Hematopoietic multipotent progenitor cell treated with erythropoietin and hydrocortisone succinate and interleukin-3 and kit ligand, for 8 days (in vitro differentiated cells): Measurements from ENCODE around the gene PITPNC1.

Experiments used
- DNase-seq: peaks from one replicate; pipeline ENCODE4 v3.0.0-alpha.2; 2015

PITPNC1 gene

GRCh38 chr17:67435786-67436185 is 58.7 kb downstream of the PITPNC1 start:
- DNase-seq, result no peak

DNA sequence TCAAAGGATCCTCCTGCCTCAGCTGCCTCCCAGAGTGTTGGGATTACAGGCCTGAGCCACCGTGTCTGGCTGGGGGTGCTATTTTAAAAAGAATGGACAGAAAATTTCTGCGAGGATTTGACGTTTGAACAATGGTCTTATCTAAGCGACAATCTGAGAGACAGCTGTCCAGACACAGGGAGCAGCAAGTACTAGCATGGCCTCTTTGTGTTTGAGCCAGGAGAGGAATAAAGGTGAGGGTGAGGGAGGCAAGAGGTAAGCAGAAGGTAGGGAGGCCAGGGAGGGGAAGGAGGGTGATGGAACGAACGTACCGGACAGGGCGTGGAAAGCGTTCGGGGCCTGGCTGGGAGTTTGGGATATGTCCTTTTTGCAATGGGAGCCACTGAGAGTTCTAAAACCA is 59.2 kb downstream of the PITPNC1 start:
- DNase-seq, result no peak

DNA sequence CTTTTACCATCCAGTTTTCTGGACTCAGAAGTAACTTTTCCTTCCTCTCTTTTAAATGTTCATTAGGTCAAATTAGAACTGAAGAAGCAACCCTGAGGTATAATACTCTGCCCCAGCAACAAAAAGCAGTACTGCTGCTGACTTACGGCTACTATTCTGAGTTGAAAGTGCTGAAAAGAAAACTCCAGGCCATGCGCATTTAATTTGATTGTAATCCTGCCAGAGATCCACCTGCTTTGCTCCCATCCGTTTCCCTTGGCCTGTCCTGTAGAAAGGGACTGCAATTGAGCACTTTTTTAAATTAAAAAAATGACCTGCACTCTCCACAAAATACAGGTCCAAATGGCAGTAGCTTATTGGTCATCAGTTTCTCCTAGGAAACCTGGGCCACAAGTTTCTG is 61.6 kb downstream of the PITPNC1 start:
- DNase-seq, result no peak

GRCh38 chr17:67439269-67439668 is 62.2 kb downstream of the PITPNC1 start:
- no peak for DNase-seq

- no peak for DNase-seq
Observed at GRCh38 chr17:67440277-67441051, 63.4 kb downstream of the PITPNC1 start.

GRCh38 chr17:67441052-67441895 is 64.2 kb downstream of the PITPNC1 start:
- DNase-seq, result no peak

- DNase-seq, result no peak
Observed at GRCh38 chr17:67441896-67442219, 64.8 kb downstream of the PITPNC1 start.

- no peak for DNase-seq
Observed at GRCh38 chr17:67442787-67443624, 65.9 kb downstream of the PITPNC1 start.

DNA sequence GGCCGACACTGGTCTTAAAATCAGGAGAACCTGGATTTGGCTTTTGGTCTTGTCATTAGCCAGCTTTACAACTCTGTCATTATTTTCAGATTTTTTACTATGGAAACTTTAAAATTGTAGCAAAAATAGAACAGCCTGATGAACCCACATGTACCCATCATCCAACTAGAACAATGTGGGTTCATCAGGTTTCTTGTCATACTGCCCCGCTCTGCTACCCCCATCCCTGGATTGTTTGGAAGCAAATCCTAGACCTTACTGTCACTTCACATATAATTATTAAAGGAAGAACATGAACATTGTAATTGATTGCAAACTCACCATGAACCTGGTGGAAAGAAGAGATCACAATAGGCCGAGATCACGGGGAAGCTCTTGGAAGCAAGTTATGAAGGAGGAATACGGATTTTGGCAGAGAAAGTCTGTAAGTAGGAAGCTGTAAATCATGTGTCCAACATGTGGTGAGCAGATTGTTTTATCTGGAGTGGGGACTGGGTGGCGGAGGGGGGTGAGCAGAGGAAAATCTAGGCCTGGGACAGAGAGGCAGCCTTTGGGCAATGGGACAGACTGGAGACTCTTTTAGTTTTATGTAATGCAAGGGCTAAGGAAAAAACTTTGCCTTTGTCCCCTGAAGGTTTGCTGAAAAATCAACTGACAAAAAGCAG is 67.0 kb downstream of the PITPNC1 start:
- DNase-seq, result no peak

DNA sequence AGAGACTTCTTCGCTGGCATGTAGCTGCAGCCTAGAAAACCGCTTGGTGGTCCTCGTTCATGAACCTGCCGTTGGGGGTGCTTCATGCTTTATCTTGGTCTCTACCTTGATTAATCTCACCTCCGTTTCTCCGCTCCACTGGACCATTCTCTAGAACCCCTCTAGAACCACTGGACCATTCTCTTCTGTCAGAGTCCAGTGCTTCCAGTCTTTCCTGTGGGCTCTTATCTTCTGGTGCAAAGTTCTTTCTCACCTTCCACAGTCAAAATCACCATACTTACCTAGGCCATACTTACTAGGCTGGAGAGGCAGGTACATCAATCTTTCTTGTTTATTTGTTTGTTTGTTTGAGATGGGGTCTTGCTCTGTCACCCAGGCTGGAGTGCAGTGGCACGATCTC is 71.4 kb downstream of the PITPNC1 start:
- DNase-seq, result no peak

- no peak for DNase-seq
Observed at GRCh38 chr17:67449065-67449464, 72.0 kb downstream of the PITPNC1 start.

DNA sequence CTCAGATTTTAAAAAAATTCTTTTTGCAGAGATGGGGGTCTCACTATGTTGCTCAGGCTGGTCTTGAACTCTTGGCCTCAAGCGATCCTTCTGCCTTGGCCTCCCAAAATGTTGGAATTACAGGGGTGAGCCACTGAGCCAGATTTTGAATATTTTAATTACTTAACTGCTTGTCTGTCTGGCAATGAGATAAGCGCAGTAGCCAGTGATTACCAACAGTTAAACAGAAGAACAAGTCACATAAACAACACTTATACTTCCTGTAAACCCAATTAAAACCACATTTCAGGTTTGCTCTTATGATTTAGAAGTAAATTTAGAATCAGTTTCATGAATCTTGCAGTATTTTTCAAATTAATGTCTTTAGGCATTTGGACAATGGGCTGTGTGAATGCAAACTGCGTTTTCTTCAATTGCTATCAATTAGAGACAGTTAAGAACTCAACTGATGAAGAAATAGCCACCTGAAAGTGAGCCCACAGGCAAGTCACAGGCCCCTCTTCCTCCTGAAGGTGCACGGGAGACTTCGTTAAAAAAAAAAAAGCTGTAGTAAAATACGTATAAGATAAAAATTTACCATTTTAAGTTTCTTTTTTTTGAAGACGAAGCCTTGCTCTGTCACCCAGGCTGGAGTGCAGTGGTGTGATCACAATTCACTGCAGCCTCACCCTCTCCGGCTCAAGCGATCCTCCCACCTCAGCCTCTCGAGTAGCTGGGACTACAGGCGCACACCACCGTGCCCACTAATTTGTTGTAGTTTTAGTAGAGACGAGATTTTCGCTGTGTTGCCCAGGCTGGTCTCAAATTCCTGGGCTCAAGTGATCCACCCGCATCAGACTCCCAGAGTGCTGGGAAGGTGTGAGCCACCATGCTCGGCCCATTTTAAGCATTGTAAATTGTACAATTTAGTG is 73.0 kb downstream of the PITPNC1 start:
- DNase-seq, result no peak

DNA sequence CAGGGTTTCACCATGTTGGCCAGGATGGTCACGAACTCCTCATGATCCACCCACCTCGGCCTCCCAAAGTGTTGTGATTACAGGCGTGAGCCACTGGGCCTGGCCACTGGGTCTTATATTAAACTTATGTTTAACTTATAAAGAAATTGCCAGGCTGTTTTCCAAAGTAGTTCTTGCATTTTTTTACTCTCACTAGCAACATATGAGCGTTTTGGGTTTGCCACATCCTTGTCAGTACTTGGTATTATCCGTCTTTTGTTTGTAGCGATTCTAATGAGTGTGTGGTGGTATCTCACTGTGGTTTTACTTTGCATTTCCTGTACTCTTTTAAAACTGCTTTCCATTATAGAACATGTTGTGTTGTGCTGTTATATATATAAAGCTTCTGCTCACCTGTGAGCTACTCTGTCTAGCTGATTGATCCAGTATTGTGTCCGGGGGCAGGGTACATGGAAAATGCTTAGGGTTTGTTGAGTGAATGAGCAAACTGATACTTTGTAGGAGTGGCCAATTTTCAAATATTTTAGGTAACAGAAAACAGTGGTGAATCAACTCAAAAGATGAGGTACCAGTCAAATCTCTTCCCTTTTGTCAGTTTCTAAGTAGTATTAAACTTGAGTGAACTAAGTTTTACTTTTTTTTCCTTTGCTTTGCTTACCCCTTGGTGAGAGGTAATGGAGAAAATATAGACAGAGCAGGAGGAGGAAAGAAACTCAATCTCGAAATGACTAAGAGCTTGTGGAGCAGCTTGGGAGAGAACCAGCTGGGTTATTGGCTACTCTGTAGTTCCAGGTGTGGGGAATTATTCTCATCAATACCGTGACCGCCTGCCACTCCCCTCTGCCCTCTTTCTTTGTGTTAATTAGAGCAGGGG is 75.8 kb downstream of the PITPNC1 start:
- no peak for DNase-seq

GRCh38 chr17:67456103-67456502 is 79.0 kb downstream of the PITPNC1 start:
- DNase-seq, result no peak

- DNase-seq, result no peak
Observed at GRCh38 chr17:67456889-67457288, 79.8 kb downstream of the PITPNC1 start.

DNA sequence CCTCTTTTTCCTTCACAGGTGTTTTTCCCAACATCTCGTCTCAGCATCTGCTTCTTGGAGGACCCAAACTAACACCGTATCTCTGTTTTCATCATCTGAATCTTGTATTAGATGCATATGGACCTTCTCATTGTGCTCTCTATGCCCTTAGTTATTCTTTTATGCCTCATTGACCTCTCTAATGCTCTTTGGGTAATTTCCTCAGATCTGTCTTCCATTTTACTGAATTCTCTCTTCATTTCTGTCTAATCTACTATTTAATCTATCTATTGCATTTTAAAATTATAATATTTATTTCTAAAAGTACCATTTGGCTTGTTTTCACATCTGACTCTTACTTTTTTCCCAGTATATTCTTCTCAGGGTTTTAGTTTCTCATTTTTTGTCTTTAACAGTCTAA is 81.1 kb downstream of the PITPNC1 start:
- no peak for DNase-seq

GRCh38 chr17:67459985-67460384 is 82.9 kb downstream of the PITPNC1 start:
- DNase-seq, result no peak

DNA sequence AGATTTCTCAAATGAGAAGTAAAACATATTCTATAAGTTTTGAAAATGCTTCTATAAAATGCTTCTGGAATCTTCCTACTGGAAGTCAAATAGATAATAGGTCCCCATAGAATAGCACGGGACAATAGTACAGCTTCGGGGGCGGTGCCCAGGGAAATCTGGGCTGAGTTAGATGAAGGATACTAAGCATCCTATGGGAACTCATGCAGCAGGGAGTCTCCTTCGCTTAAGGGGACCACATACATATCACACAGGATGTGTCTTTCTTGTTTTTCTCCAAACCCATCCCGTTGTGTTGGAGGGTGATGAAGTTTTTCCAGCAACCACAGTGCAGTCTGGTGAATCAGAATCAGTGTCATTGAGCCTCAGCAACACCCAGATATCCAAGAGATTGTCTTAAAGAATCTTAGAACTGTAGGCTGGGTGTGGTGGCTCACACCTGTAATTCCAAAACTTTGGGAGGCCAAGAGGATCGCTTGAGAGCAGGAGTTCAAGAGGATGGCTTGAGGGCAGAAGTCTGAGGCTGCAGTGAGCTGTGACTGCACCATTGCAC is 84.2 kb downstream of the PITPNC1 start:
- DNase-seq, result no peak

DNA sequence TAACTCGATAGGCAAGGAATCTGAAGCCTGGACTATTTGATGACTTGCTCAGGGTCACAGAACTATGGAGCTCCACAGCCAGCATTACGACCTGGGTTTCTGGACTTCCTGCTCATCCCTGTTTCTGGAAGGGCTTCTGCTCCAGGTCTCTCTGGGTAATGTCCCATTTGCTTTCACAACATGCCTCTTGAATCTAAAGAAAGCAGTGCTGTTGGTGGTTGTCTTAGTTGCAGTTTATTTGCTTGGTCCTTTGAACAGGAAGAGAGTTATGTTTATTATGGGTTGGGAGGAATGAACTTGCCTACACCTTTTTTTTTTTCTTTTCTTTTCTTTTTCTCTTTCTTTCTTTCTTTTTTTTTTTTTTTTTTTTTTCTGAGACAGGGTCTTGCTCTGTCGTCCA is 84.8 kb downstream of the PITPNC1 start:
- no peak for DNase-seq

- DNase-seq, result no peak
Observed at GRCh38 chr17:67466251-67466796, 89.2 kb downstream of the PITPNC1 start.
